ENCODE data around the gene PAM.

Gene PAM

DNA sequence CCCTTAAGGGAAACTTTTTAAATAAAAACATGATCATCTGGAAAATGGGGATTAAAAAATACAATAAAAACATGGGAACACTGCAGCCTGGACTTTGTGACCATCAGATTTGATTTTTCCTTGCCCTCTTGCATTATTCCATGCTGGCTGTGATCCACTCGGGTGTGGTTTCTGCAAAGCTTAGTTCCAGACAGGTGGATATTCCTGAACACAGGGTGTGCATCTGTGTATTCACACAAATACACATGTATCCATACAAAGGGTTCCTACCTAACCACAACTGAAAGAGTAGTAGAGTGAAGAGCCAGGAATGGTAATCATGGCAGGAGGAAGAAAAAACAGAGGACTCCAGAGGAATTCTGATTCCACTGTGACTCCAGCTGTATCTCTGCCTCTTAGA, 178.2 kb downstream of the PAM start:
- DNase-seq (ENCODE audit: insufficient read length) (no peak), FAIRE-seq (no peak)
- TF ChIP-seq TAF1 (IDR thresholded peaks at IDR 0.05; ENCODE audit: borderline replicate concordance, low read depth, low read length): no peak

DNA sequence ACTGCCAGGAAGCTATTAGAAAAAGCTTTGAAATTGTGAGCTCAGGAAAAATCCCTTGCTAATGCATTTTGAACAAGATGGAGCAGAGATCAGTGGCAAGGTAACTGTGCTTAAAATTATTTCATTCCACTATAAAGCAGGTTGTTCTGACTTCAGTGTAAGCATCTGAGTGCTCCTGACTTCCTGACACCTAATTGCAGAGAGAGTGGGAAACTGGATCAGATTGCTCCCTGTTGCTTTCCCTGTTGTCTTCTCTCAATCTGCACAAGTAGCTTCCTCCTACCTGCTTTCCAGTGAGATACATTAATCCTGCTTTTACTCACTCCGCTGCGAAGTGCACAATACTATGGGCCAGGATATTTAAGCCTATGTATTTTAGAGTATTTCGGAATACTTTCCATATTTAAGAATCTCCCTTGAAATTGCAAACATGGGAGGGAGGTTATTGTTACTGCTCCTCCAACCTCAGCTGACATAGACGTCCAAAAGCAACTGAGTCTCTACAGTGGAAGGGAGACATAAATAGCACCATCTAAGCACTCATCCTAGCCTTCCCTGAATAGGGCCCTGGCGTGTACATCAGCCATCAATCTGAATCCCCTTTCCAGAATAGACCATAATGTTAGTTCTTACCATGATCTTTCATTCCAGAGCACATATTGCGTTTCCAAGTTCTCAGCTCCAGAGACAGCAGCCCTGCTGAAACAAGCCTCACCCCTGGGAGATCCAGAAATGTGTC, 178.8 kb downstream of the PAM start:
- TF ChIP-seq POLR2A (IDR thresholded peaks at IDR 0.05; ENCODE audit: low read depth, low read length) (no peak), TAF1 (IDR thresholded peaks at IDR 0.05; ENCODE audit: borderline replicate concordance, low read depth, low read length) (no peak), POLR2AphosphoS5 (IDR thresholded peaks at IDR 0.05; ENCODE audit: low read depth, low read length) (no peak)
- FAIRE-seq (no peak), DNase-seq (ENCODE audit: insufficient read length) (no peak)

DNA sequence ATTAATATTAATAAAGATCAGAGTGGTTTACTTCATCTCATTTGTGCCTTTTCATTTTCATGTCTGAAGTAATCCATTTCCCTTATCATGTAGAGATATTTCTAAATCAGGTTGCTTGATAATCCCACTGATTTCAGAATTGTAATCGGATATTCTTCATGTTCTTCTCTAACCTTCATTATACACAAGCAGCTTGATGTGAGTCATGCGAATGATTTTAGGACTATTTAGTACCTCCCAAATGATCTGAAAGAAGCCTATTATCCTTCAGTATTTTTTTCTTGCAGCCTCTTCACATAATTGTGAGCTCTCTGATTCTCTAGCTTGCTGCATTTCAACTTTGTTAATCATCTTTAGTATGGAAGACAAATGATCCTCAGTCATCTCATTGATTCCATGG, 182.8 kb downstream of the PAM start:
- DNase-seq (ENCODE audit: insufficient read length): no peak
- TF ChIP-seq POLR2AphosphoS5 (IDR thresholded peaks at IDR 0.05; ENCODE audit: low read depth, low read length) (no peak), POLR2A (IDR thresholded peaks at IDR 0.05; ENCODE audit: low read depth, low read length) (no peak), TAF1 (IDR thresholded peaks at IDR 0.05; ENCODE audit: borderline replicate concordance, low read depth, low read length) (no peak)
- no peak for FAIRE-seq

DNA sequence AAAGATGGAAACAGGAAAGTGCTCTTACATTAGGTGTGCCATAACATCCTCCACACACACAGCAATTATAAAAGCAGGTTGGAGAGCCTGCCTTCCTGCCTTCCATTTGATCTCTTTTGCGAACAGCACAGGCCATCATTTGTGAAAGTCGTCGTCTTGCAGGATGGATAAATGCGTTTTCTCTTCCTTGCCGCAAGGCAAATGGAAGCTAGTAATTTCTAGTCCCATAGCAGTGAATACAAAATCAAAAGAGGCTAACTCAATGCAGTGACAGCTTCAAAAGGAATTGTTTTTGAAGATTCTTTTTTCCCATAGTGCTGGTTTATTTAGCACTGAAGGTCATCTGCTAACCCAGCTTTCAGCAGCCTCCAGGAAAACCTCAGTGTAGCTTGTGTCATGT, 186.0 kb downstream of the PAM start:
- TF ChIP-seq TAF1 (IDR thresholded peaks at IDR 0.05; ENCODE audit: borderline replicate concordance, low read depth, low read length) (no peak), POLR2AphosphoS5 (IDR thresholded peaks at IDR 0.05; ENCODE audit: low read depth, low read length) (no peak), POLR2A (IDR thresholded peaks at IDR 0.05; ENCODE audit: low read depth, low read length) (no peak)
- FAIRE-seq (no peak), DNase-seq (ENCODE audit: insufficient read length) (no peak)

- FAIRE-seq (no peak), DNase-seq (ENCODE audit: insufficient read length) (no peak)
- TF ChIP-seq POLR2A (IDR thresholded peaks at IDR 0.05; ENCODE audit: low read depth, low read length): no peak
- no peak for TF ChIP-seq TAF1 (IDR thresholded peaks at IDR 0.05; ENCODE audit: borderline replicate concordance, low read depth, low read length)
- TF ChIP-seq POLR2AphosphoS5 (IDR thresholded peaks at IDR 0.05; ENCODE audit: low read depth, low read length): no peak
Measured at GRCh38 chr5:102946414-102946813, 191.3 kb downstream of the PAM start.

- no peak for DNase-seq (ENCODE audit: insufficient read length)
- no peak for FAIRE-seq
- TF ChIP-seq POLR2A (IDR thresholded peaks at IDR 0.05; ENCODE audit: low read depth, low read length): no peak
- no peak for TF ChIP-seq POLR2AphosphoS5 (IDR thresholded peaks at IDR 0.05; ENCODE audit: low read depth, low read length)
- TF ChIP-seq TAF1 (IDR thresholded peaks at IDR 0.05; ENCODE audit: borderline replicate concordance, low read depth, low read length): no peak
Measured at GRCh38 chr5:102946971-102947370, 191.9 kb downstream of the PAM start.

GRCh38 chr5:102955488-102955887, 200.4 kb downstream of the PAM start:
- DNase-seq (ENCODE audit: insufficient read length) (no peak), FAIRE-seq (no peak)
- TF ChIP-seq POLR2A (IDR thresholded peaks at IDR 0.05; ENCODE audit: low read depth, low read length): no peak
- no peak for TF ChIP-seq POLR2AphosphoS5 (IDR thresholded peaks at IDR 0.05; ENCODE audit: low read depth, low read length)
- TF ChIP-seq TAF1 (IDR thresholded peaks at IDR 0.05; ENCODE audit: borderline replicate concordance, low read depth, low read length): no peak

DNA sequence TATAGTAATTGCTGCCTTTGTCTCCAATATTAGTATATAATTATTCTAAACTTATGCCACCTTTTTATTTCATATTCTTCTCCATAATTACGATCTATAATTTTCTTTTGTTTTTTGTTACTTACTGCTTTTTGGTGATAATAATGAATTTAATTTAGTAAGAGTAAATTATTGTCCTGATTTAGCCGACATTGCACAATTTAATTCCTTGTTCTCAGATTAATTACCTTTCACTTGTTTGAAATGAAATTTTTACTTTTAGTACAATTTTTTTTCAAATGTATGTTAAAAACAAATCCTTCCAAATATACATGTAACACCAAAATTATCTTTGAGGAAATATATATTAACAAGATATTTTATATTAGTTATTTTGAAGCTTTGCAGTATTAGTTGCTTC, 201.5 kb downstream of the PAM start:
- TF ChIP-seq POLR2AphosphoS5 (IDR thresholded peaks at IDR 0.05; ENCODE audit: low read depth, low read length) (no peak), POLR2A (IDR thresholded peaks at IDR 0.05; ENCODE audit: low read depth, low read length) (no peak), TAF1 (IDR thresholded peaks at IDR 0.05; ENCODE audit: borderline replicate concordance, low read depth, low read length) (no peak)
- DNase-seq (ENCODE audit: insufficient read length): no peak
- no peak for FAIRE-seq

GRCh38 chr5:102957141-102957540, 202.0 kb downstream of the PAM start:
- DNase-seq (ENCODE audit: insufficient read length) (no peak), FAIRE-seq (peak; percentile 50)
- TF ChIP-seq POLR2AphosphoS5 (IDR thresholded peaks at IDR 0.05; ENCODE audit: low read depth, low read length) (no peak), POLR2A (IDR thresholded peaks at IDR 0.05; ENCODE audit: low read depth, low read length) (no peak), TAF1 (IDR thresholded peaks at IDR 0.05; ENCODE audit: borderline replicate concordance, low read depth, low read length) (no peak)

- TF ChIP-seq POLR2A (IDR thresholded peaks at IDR 0.05; ENCODE audit: low read depth, low read length): no peak
- TF ChIP-seq TAF1 (IDR thresholded peaks at IDR 0.05; ENCODE audit: borderline replicate concordance, low read depth, low read length): no peak
- no peak for TF ChIP-seq POLR2AphosphoS5 (IDR thresholded peaks at IDR 0.05; ENCODE audit: low read depth, low read length)
- DNase-seq (ENCODE audit: insufficient read length) (no peak), FAIRE-seq (no peak)
Measured at GRCh38 chr5:102958481-102959011, 203.4 kb downstream of the PAM start.

DNA sequence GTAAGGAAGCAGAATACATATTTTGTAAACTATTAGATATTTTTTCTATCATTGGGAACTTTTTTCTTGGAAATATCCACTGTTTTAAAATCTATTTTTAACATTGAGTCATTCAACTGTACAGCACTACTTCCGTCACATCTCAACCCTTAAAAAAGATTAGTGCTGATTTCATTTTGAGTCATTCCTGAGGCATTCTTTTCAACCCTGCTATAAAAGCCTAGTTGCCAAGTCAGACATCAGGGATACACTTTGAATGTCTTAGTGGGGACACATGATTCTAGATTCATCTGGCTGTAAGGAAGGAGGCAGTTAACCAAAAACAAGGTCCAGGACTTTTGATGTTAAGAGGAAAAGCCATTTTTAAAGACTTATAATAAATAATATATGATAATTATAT, 203.9 kb downstream of the PAM start:
- no peak for FAIRE-seq
- TF ChIP-seq POLR2A (IDR thresholded peaks at IDR 0.05; ENCODE audit: low read depth, low read length): no peak
- TF ChIP-seq POLR2AphosphoS5 (IDR thresholded peaks at IDR 0.05; ENCODE audit: low read depth, low read length): no peak
- no peak for TF ChIP-seq TAF1 (IDR thresholded peaks at IDR 0.05; ENCODE audit: borderline replicate concordance, low read depth, low read length)
- DNase-seq (ENCODE audit: insufficient read length): no peak

- DNase-seq (ENCODE audit: insufficient read length): no peak
- no peak for FAIRE-seq
Measured at GRCh38 chr5:102961671-102962070, 206.6 kb downstream of the PAM start.

More at GRCh38 chr5:102961671-102962070, 206.6 kb downstream of the PAM start:
- no peak for TF ChIP-seq POLR2AphosphoS5 (IDR thresholded peaks at IDR 0.05; ENCODE audit: low read depth, low read length)
- no peak for TF ChIP-seq POLR2A (IDR thresholded peaks at IDR 0.05; ENCODE audit: low read depth, low read length)
- no peak for TF ChIP-seq TAF1 (IDR thresholded peaks at IDR 0.05; ENCODE audit: borderline replicate concordance, low read depth, low read length)

Measured in GM12892 (cell line).